ENCODE measurements around the gene TUBB2A.
"Not testable (repeated sequence)": the region's sequence is repeated elsewhere in the genome, so short reads cannot be mapped to it uniquely, and the experiment has no call there.

TUBB2A gene

GRCh38 chr6:3181105-3181504 lies 23.8 kb upstream of the TUBB2A start:
- H2BK5ac ChIP-seq (ENCODE audit: low read depth, low read length, poor library complexity), result no peak overlapping the region
- no peak overlapping the region for H2BK12ac ChIP-seq (ENCODE audit: low read length)

GRCh38 chr6:3179945-3180344 lies 22.6 kb upstream of the TUBB2A start:
- H2BK12ac ChIP-seq (ENCODE audit: low read length); H2BK120ac ChIP-seq (ENCODE audit: insufficient read depth, low read length, poor library complexity); H3K14ac ChIP-seq (ENCODE audit: low read length); H3K23ac ChIP-seq (ENCODE audit: low read length); H2BK5ac ChIP-seq (ENCODE audit: low read depth, low read length, poor library complexity); H3K9ac ChIP-seq (ENCODE audit: low read length); H3K4me3 ChIP-seq (ENCODE audit: low read depth, low read length); H3K36me3 ChIP-seq (ENCODE audit: control insufficient read depth in 1 of 2, insufficient read depth in 2 of 2, low read length in 2 of 2); H2AFZ ChIP-seq (ENCODE audit: insufficient read depth, low read length, poor library complexity); H4K12ac ChIP-seq (ENCODE audit: low read depth, low read length); H3K79me1 ChIP-seq (ENCODE audit: low read length); H4K91ac ChIP-seq (ENCODE audit: low read depth, low read length); H3K27ac ChIP-seq (ENCODE audit: low read depth, low read length); H3K79me2 ChIP-seq (ENCODE audit: control insufficient read depth, insufficient read depth, low read length, poor library complexity); DNase-seq; H2AK5ac ChIP-seq (ENCODE audit: low read length); H3K18ac ChIP-seq (ENCODE audit: low read length); H3K27me3 ChIP-seq (ENCODE audit: insufficient read depth, low read length); H3K4ac ChIP-seq (ENCODE audit: low read depth, low read length); H4K8ac ChIP-seq (ENCODE audit: low read depth, low read length); H3K9me3 ChIP-seq (ENCODE audit: insufficient read depth, low read depth, low read length): not testable (repeated sequence)
- Histone ChIP-seq H3K4me2 (ENCODE audit: low read length) (peak overlapping the region; percentile 51), H3K4me1 (ENCODE audit: control insufficient read depth in 1 of 2, insufficient read depth in 2 of 2, low read length in 2 of 2) (peaks cover 13 to 14% of the 10 kb centered on the region in 2 experiments)
- no CpG with 5 or more reads among the region's 8 CpGs for WGBS (ENCODE audit: extremely low coverage, insufficient coverage, insufficient read length)

More at GRCh38 chr6:3181105-3181504, 23.8 kb upstream of the TUBB2A start:
- no peaks in the 10 kb centered on the region for H3K79me2 ChIP-seq (ENCODE audit: control insufficient read depth, insufficient read depth, low read length, poor library complexity)
- H4K8ac ChIP-seq (ENCODE audit: low read depth, low read length), result no peak overlapping the region
- peaks cover 2% of the 10 kb centered on the region for H3K9me3 ChIP-seq (ENCODE audit: insufficient read depth, low read depth, low read length)
- peaks cover 9% of the 10 kb centered on the region in 2 experiments for H3K4me1 ChIP-seq (ENCODE audit: control insufficient read depth in 1 of 2, insufficient read depth in 2 of 2, low read length in 2 of 2)
- WGBS (ENCODE audit: extremely low coverage, insufficient coverage, insufficient read length), result no CpG with 5 or more reads among the region's 2 CpGs
- no peak overlapping the region for H3K9ac ChIP-seq (ENCODE audit: low read length)
- DNase-seq, result peak in 1 of 2 donors; percentile 21
- no peak overlapping the region for H3K14ac ChIP-seq (ENCODE audit: low read length)
- H3K4me3 ChIP-seq (ENCODE audit: low read depth, low read length), result no peak overlapping the region
- no peak overlapping the region for H3K18ac ChIP-seq (ENCODE audit: low read length)
- no peaks in the 10 kb centered on the region for H3K36me3 ChIP-seq (ENCODE audit: control insufficient read depth in 1 of 2, insufficient read depth in 2 of 2, low read length in 2 of 2)
- no peak overlapping the region for H4K91ac ChIP-seq (ENCODE audit: low read depth, low read length)
- H3K4me2 ChIP-seq (ENCODE audit: low read length), result no peak overlapping the region
- no peak overlapping the region for H3K23ac ChIP-seq (ENCODE audit: low read length)
- no peaks in the 10 kb centered on the region for H3K27me3 ChIP-seq (ENCODE audit: insufficient read depth, low read length)
- H3K4ac ChIP-seq (ENCODE audit: low read depth, low read length), result no peak overlapping the region
- no peak overlapping the region for H4K12ac ChIP-seq (ENCODE audit: low read depth, low read length)
- H3K79me1 ChIP-seq (ENCODE audit: low read length), result peaks cover 2% of the 10 kb centered on the region
- H2AFZ ChIP-seq (ENCODE audit: insufficient read depth, low read length, poor library complexity), result no peak overlapping the region
- H2BK120ac ChIP-seq (ENCODE audit: insufficient read depth, low read length, poor library complexity), result no peak overlapping the region
- H2AK5ac ChIP-seq (ENCODE audit: low read length), result no peak overlapping the region
- H3K27ac ChIP-seq (ENCODE audit: low read depth, low read length), result no peak overlapping the region

- not testable (repeated sequence) for H3K14ac ChIP-seq (ENCODE audit: low read length); H3K4me3 ChIP-seq (ENCODE audit: low read depth, low read length); H3K27me3 ChIP-seq (ENCODE audit: insufficient read depth, low read length); H3K36me3 ChIP-seq (ENCODE audit: control insufficient read depth in 1 of 2, insufficient read depth in 2 of 2, low read length in 2 of 2); H4K12ac ChIP-seq (ENCODE audit: low read depth, low read length); H2AFZ ChIP-seq (ENCODE audit: insufficient read depth, low read length, poor library complexity); H4K91ac ChIP-seq (ENCODE audit: low read depth, low read length); H4K8ac ChIP-seq (ENCODE audit: low read depth, low read length); H2BK120ac ChIP-seq (ENCODE audit: insufficient read depth, low read length, poor library complexity); DNase-seq; H3K18ac ChIP-seq (ENCODE audit: low read length); H2AK5ac ChIP-seq (ENCODE audit: low read length); H3K4me2 ChIP-seq (ENCODE audit: low read length); H3K4ac ChIP-seq (ENCODE audit: low read depth, low read length); H3K9me3 ChIP-seq (ENCODE audit: insufficient read depth, low read depth, low read length); H2BK12ac ChIP-seq (ENCODE audit: low read length); H2BK5ac ChIP-seq (ENCODE audit: low read depth, low read length, poor library complexity); H3K27ac ChIP-seq (ENCODE audit: low read depth, low read length); H3K9ac ChIP-seq (ENCODE audit: low read length); H3K79me1 ChIP-seq (ENCODE audit: low read length); H3K79me2 ChIP-seq (ENCODE audit: control insufficient read depth, insufficient read depth, low read length, poor library complexity); H3K23ac ChIP-seq (ENCODE audit: low read length)
- no CpG with 5 or more reads among the region's 8 CpGs for WGBS (ENCODE audit: extremely low coverage, insufficient coverage, insufficient read length)
- peaks cover 13 to 14% of the 10 kb centered on the region in 2 experiments for H3K4me1 ChIP-seq (ENCODE audit: control insufficient read depth in 1 of 2, insufficient read depth in 2 of 2, low read length in 2 of 2)
These were observed 21.3 kb upstream of the TUBB2A start for GRCh38 chr6:3178666-3179065.

- Histone ChIP-seq H2AFZ (ENCODE audit: insufficient read depth, low read length, poor library complexity) (no peak overlapping the region), H2AK5ac (ENCODE audit: low read length) (peak overlapping the region; percentile 82), H3K14ac (ENCODE audit: low read length) (peak overlapping the region; percentile 60), H3K4me2 (ENCODE audit: low read length) (no peak overlapping the region), H3K23ac (ENCODE audit: low read length) (no peak overlapping the region), H2BK120ac (ENCODE audit: insufficient read depth, low read length, poor library complexity) (no peak overlapping the region), H3K36me3 (ENCODE audit: control insufficient read depth in 1 of 2, insufficient read depth in 2 of 2, low read length in 2 of 2) (no peaks in the 10 kb centered on the region), H3K4me3 (ENCODE audit: low read depth, low read length) (no peak overlapping the region), H2BK12ac (ENCODE audit: low read length) (peak overlapping the region; percentile 11), H3K27me3 (ENCODE audit: insufficient read depth, low read length) (no peaks in the 10 kb centered on the region), H4K12ac (ENCODE audit: low read depth, low read length) (no peak overlapping the region), H2BK5ac (ENCODE audit: low read depth, low read length, poor library complexity) (no peak overlapping the region), H3K9ac (ENCODE audit: low read length) (no peak overlapping the region), H3K79me1 (ENCODE audit: low read length) (peaks cover 2% of the 10 kb centered on the region), H3K4ac (ENCODE audit: low read depth, low read length) (no peak overlapping the region), H3K79me2 (ENCODE audit: control insufficient read depth, insufficient read depth, low read length, poor library complexity) (no peaks in the 10 kb centered on the region), H4K91ac (ENCODE audit: low read depth, low read length) (peak overlapping the region; percentile 71), H4K8ac (ENCODE audit: low read depth, low read length) (peak overlapping the region; percentile 61), H3K18ac (ENCODE audit: low read length) (no peak overlapping the region), H3K4me1 (ENCODE audit: control insufficient read depth in 1 of 2, insufficient read depth in 2 of 2, low read length in 2 of 2) (peaks cover 14 to 15% of the 10 kb centered on the region in 2 experiments), H3K9me3 (ENCODE audit: insufficient read depth, low read depth, low read length) (peaks cover 2% of the 10 kb centered on the region), H3K27ac (ENCODE audit: low read depth, low read length) (peak overlapping the region; percentile 40)
- DNase-seq, result peak; percentile 93 to 97
- WGBS (ENCODE audit: extremely low coverage, insufficient coverage, insufficient read length), result no CpG with 5 or more reads among the region's 22 CpGs
These were observed 19.4 kb upstream of the TUBB2A start for GRCh38 chr6:3176562-3177355.

All from trophoblast cell (in vitro differentiated cells and primary cell).